Esophagus squamous epithelium (tissue), 4 donors: ENCODE data around the gene TUBA4A.

ENCODE experiments used
- POLR2A ChIP-seq, 4 donors: fragments of 450-650 bp; IDR thresholded peaks; one replicate each; pipeline ENCODE4 v1.6.1; 2017; ENCODE audit warnings: antibody characterized with exemption in 4 of 4, mild to moderate bottlenecking in 4 of 4, moderate library complexity in 3 of 4
- TF ChIP-seq, protein P1 (sequence below), 6 experiments: fragments of 450-650 bp in 4 of 6; fragments of 200-600 bp in 2 of 6; sonication (generic) in 2 of 6; IDR thresholded peaks; one replicate each; pipeline ENCODE4 v1.5.1; 2016 to 2019; ENCODE audit warnings: antibody characterized with exemption in 6 of 6, mild to moderate bottlenecking in 4 of 6, moderate library complexity in 4 of 6

DNA sequence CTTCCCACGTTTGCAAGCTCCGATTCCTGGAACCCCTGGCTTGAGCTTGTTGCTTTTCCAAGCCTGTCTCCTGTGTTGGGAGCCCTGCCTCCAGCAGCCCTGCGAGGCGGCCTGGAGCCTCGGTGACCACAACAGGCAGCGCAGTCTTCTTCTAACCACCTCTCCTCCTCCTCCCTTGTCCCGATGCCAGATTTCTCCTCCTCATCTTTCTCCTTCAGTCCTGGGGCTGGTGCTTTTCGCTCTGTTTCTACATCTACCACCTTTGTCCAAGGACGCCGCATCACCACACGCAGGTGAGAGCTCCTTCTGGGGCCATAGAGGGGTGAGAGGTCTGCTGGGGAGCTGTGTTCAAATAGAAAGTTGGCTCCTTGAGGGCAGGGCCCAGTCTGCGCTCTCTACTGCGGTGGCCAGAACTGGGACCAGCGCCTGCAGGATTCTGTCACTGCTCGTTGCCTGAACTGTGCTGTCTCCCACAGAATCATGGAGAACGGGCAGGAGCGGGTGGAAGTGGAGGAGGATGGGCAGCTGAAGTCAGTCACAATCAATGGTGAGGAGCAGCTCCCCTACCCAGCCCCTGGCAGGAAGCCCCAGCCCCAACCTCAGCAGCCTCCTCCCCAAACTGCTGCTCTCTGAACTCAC is 29.3 kb upstream of the TUBA4A start:
- TF ChIP-seq POLR2A (IDR thresholded peaks at IDR 0.05): no peak
- TF ChIP-seq, protein P1, sequence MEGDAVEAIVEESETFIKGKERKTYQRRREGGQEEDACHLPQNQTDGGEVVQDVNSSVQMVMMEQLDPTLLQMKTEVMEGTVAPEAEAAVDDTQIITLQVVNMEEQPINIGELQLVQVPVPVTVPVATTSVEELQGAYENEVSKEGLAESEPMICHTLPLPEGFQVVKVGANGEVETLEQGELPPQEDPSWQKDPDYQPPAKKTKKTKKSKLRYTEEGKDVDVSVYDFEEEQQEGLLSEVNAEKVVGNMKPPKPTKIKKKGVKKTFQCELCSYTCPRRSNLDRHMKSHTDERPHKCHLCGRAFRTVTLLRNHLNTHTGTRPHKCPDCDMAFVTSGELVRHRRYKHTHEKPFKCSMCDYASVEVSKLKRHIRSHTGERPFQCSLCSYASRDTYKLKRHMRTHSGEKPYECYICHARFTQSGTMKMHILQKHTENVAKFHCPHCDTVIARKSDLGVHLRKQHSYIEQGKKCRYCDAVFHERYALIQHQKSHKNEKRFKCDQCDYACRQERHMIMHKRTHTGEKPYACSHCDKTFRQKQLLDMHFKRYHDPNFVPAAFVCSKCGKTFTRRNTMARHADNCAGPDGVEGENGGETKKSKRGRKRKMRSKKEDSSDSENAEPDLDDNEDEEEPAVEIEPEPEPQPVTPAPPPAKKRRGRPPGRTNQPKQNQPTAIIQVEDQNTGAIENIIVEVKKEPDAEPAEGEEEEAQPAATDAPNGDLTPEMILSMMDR (IDR thresholded peaks at IDR 0.05): no peak
